ENCODE measurements around the gene ADIPOR1.
"Not testable (repeated sequence)": the region's sequence is repeated elsewhere in the genome, so short reads cannot be mapped to it uniquely, and the experiment has no call there.

The ADIPOR1 gene

DNA sequence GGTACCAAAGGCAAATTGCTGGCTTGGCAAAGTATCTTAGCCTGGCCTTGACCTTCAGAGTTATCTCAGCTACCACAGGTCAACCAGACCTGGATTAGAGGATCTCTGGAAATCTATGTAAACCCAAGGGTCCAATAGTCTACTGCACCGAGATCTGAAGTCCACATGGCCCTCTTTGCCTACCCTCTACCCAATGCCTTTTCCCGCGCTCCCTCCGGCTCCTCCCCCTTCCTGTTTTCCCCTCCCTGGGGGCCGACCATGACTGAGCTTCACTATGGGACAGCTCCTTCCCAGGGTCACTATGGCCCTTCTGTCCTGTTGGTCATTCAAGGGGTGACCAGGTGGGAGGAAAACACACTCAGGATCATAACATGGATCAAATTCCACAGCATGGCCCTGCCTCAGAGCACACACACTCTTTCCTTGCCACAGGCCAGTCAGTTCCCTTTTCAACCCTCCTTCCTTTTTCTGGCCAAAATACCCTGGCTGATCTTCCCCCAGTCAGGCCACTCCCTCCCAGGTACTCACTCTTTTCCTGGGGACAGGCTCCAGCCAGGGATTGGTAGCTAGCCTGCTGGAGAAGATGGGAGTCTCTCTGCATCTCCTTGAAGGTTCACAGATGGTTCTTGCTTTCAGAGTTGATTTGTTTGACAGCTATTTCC is 29.9 kb upstream of the ADIPOR1 start:
- Histone ChIP-seq H3K36me3 (ENCODE audit: control insufficient read depth, insufficient read depth, low read length) (no peaks in the 10 kb centered on the region), H3K27me3 (ENCODE audit: control insufficient read depth, insufficient read depth, low read length) (no peaks in the 10 kb centered on the region), H3K9me3 (ENCODE audit: control insufficient read depth, low read length) (no peaks in the 10 kb centered on the region), H3K9ac (ENCODE audit: low read length) (no peak overlapping the region), H3K4me3 (ENCODE audit: low read length) (no peak overlapping the region), H3K4me1 (ENCODE audit: control insufficient read depth, insufficient read depth, low read length) (no peaks in the 10 kb centered on the region)

DNA sequence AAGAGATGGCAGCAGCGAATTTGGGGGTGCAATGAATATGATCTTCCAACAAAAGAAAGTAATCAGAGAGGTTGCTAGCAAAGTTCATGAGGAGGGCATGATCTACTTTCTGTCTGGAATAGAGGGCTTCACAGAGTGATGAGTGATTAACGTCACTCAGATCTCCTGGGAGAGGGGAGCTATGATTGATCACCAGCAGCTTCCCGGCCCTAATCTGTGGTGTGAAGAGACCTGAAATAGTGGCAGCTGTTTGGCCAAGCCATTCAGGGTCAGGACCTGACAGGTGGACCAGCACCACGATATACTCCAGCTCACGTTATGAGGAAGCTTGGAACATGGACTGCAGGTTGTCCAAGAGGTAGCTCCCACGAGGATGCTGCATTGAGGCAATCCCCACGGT is 29.1 kb upstream of the ADIPOR1 start:
- Histone ChIP-seq H3K9ac (ENCODE audit: low read length) (no peak overlapping the region), H3K27me3 (ENCODE audit: control insufficient read depth, insufficient read depth, low read length) (no peaks in the 10 kb centered on the region), H3K36me3 (ENCODE audit: control insufficient read depth, insufficient read depth, low read length) (no peaks in the 10 kb centered on the region), H3K9me3 (ENCODE audit: control insufficient read depth, low read length) (no peaks in the 10 kb centered on the region), H3K4me3 (ENCODE audit: low read length) (no peak overlapping the region), H3K4me1 (ENCODE audit: control insufficient read depth, insufficient read depth, low read length) (no peaks in the 10 kb centered on the region)

DNA sequence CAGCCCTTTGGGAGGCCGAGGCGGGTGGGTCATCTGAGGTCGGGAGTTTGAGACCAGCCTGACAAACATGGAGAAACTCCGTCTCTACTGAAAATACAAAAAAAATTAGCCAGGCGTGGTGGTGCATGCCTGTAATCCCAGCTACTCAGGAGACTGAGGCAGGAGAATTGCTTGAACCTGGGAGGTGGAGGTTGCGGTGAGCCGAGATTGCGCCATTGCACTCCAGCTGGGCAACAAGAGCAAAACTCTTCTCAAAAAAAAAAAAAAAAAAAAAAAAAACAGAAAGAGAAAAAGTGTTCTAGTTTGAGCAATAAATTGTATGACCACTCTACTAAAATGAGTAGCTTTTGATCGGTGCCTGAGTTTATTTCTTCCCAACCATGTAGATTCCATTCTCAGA is 28.0 kb upstream of the ADIPOR1 start:
- not testable (repeated sequence) for H3K9me3 ChIP-seq (ENCODE audit: control insufficient read depth, low read length); H3K27me3 ChIP-seq (ENCODE audit: control insufficient read depth, insufficient read depth, low read length); H3K9ac ChIP-seq (ENCODE audit: low read length)

DNA sequence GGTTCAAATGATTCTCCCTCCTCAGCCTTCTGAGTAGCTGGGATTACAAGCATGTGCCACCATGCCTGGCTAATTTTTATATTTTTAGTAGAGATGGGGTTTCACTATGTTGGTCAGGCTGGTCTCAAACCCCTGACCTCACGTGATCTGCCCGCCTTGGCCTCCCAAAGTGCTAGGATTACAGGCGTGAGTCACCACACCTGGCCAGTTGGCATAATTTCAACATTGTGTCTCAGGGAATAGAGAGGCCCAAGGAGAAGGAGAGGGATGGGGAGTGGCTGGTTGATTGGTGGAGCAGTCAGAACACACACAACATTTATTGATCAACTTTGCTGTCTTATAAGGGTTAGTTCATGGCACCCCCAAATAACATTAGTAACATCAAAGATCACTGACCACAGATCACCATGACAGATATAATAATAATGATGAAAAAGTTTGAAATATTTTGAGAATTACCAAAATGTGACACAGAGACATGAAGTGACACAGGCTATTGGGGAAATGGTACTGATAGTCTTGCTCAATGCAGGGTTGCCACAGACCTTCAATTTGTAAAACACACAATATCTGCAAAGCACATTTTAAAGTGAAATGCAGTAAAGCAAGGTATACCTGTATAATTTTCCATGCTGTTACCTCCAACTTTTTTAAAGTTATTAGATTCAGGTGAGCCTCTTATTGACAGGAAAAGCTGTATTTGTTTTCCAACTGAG is 24.8 kb upstream of the ADIPOR1 start:
- Histone ChIP-seq H3K27me3 (ENCODE audit: control insufficient read depth, insufficient read depth, low read length) (no peaks in the 10 kb centered on the region), H3K9me3 (ENCODE audit: control insufficient read depth, low read length) (no peaks in the 10 kb centered on the region), H3K4me3 (ENCODE audit: low read length) (no peak overlapping the region), H3K9ac (ENCODE audit: low read length) (no peak overlapping the region), H3K4me1 (ENCODE audit: control insufficient read depth, insufficient read depth, low read length) (no peaks in the 10 kb centered on the region), H3K36me3 (ENCODE audit: control insufficient read depth, insufficient read depth, low read length) (no peaks in the 10 kb centered on the region)

More for the DNA sequence above, 28.0 kb upstream of the ADIPOR1 start:
- H3K4me3 ChIP-seq (ENCODE audit: low read length); H3K4me1 ChIP-seq (ENCODE audit: control insufficient read depth, insufficient read depth, low read length); H3K36me3 ChIP-seq (ENCODE audit: control insufficient read depth, insufficient read depth, low read length): not testable (repeated sequence)

DNA sequence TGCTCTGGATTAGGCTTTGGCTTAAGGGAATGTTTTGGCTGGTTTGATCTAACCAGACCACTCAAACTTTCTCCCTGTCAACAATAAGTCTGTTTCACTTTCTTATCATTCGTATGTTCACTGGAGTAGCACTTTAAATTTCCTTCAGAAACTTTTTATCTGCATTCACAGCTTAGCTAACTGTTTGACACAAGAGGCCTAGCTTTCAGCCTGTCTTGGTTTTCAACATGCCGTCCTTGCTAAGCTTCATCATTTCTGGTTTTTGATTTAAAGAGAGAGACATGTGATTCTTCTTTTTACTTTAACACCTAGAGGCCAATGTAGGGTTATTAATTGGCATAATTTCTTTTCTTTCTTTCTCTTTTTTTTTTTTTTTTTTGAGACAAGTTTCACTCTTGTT is 23.8 kb upstream of the ADIPOR1 start:
- no peaks in the 10 kb centered on the region for H3K4me1 ChIP-seq (ENCODE audit: control insufficient read depth, insufficient read depth, low read length)
- H3K27me3 ChIP-seq (ENCODE audit: control insufficient read depth, insufficient read depth, low read length): no peaks in the 10 kb centered on the region
- no peaks in the 10 kb centered on the region for H3K36me3 ChIP-seq (ENCODE audit: control insufficient read depth, insufficient read depth, low read length)
- H3K4me3 ChIP-seq (ENCODE audit: low read length): no peak overlapping the region
- H3K9ac ChIP-seq (ENCODE audit: low read length): no peak overlapping the region
- H3K9me3 ChIP-seq (ENCODE audit: control insufficient read depth, low read length): no peaks in the 10 kb centered on the region

DNA sequence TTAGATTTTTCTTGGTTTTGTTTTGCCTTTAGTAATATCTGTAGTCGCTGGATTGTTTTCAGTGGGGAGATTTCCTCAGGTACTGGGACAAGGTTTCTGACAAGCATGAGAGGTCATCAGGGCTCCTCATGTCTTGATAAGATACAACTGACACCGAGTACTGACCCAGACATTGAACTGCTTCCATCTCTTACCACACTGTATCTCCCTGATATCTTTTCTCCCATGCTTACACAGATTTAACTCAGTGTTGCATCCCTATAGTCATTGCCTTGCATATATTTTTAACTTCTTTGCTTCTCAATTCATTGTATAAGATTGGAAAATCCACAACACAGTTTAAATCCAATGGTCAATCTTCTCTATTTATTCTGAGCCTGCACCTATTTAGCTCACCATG is 21.3 kb upstream of the ADIPOR1 start:
- H3K4me1 ChIP-seq (ENCODE audit: control insufficient read depth, insufficient read depth, low read length): no peaks in the 10 kb centered on the region
- H3K9me3 ChIP-seq (ENCODE audit: control insufficient read depth, low read length): no peaks in the 10 kb centered on the region
- no peak overlapping the region for H3K9ac ChIP-seq (ENCODE audit: low read length)
- no peaks in the 10 kb centered on the region for H3K36me3 ChIP-seq (ENCODE audit: control insufficient read depth, insufficient read depth, low read length)
- H3K27me3 ChIP-seq (ENCODE audit: control insufficient read depth, insufficient read depth, low read length): no peaks in the 10 kb centered on the region
- H3K4me3 ChIP-seq (ENCODE audit: low read length): no peak overlapping the region

DNA sequence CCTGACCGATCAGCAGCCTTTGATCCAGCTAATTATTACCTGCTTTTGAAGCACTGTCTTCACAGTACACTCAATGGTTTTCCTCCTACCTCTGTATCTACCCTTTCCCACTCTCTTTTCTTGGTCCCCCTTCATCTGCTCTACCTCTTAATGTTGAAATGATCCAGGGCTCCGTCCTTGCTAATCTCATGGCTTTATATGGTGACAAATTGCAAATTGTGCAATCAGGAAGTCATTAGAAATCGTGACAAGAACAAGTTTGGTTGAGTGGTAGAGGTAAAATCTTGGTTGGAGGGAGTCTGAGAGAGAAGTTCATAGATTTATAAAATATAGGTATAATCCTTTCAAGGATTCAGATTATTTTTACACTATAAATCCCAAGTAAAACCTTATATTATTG is 18.5 kb upstream of the ADIPOR1 start:
- H3K9me3 ChIP-seq (ENCODE audit: control insufficient read depth, low read length): no peaks in the 10 kb centered on the region
- no peaks in the 10 kb centered on the region for H3K27me3 ChIP-seq (ENCODE audit: control insufficient read depth, insufficient read depth, low read length)
- no peaks in the 10 kb centered on the region for H3K4me1 ChIP-seq (ENCODE audit: control insufficient read depth, insufficient read depth, low read length)
- no peaks in the 10 kb centered on the region for H3K36me3 ChIP-seq (ENCODE audit: control insufficient read depth, insufficient read depth, low read length)
- no peak overlapping the region for H3K4me3 ChIP-seq (ENCODE audit: low read length)
- H3K9ac ChIP-seq (ENCODE audit: low read length): no peak overlapping the region

DNA sequence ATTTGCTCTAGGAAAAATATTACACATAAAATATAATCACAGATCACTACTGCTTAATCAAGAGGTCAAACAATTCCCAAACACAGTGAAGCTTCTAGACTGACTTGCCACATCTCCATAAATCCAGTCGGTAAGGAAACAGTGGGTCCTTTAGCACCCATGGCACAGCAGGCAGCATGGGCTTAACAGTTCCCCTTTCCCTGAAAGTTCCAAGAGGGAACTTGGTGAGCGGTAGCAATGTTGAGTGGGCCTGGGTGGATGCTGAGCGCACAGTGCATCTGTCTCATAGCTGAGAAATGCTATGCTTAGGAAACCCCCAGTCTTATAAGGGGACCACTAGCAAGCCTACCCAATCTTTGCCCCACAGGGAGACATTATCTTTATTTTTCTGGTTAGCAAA is 16.7 kb upstream of the ADIPOR1 start:
- no peak overlapping the region for H3K4me3 ChIP-seq (ENCODE audit: low read length)
- no peaks in the 10 kb centered on the region for H3K4me1 ChIP-seq (ENCODE audit: control insufficient read depth, insufficient read depth, low read length)
- no peak overlapping the region for H3K9ac ChIP-seq (ENCODE audit: low read length)
- no peaks in the 10 kb centered on the region for H3K27me3 ChIP-seq (ENCODE audit: control insufficient read depth, insufficient read depth, low read length)
- no peaks in the 10 kb centered on the region for H3K9me3 ChIP-seq (ENCODE audit: control insufficient read depth, low read length)
- H3K36me3 ChIP-seq (ENCODE audit: control insufficient read depth, insufficient read depth, low read length): no peaks in the 10 kb centered on the region

DNA sequence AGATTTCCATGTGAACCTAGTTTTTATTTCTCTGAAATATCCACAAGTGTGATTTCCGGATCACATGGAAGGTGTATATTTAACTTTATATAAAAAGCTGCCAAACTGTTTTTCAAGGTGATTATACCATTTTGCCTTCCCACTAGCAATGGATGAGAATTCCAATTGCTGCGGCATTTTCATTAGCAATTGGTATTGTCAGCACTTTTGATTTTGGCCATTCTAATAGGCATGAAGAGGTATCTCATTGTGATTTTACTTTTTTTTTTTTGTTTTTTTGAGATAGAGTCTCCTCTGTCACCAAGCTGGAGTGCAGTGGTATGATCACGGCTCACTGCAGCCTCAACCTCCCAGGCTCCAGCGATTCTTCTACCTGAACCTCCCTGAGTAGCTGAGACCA is 13.9 kb upstream of the ADIPOR1 start:
- H3K4me1 ChIP-seq (ENCODE audit: control insufficient read depth, insufficient read depth, low read length): peaks cover 17% of the 10 kb centered on the region

DNA sequence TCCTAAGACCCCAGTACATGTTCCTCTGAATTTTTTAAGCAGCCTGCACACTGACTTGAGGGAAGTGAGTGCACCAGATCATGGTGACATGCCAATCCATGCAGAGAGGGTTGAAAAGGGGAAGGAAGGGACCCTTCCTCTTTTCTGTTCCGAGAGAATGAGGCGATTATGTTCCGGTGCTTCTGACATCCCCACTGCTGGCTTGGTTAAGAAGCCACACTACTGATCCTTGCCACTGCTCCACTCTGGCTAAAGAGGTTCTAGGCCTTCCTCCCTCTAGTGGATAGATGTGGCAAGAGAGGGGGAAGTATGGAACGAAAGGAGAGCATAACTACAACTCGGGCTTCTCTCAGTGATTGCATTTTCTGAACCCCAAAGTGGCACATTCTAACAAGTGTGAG is 10.8 kb upstream of the ADIPOR1 start:
- Histone ChIP-seq H3K4me1 (ENCODE audit: control insufficient read depth, insufficient read depth, low read length) (peaks cover 43% of the 10 kb centered on the region), H3K27me3 (ENCODE audit: control insufficient read depth, insufficient read depth, low read length) (no peaks in the 10 kb centered on the region), H3K9ac (ENCODE audit: low read length) (no peak overlapping the region), H3K36me3 (ENCODE audit: control insufficient read depth, insufficient read depth, low read length) (no peaks in the 10 kb centered on the region), H3K9me3 (ENCODE audit: control insufficient read depth, low read length) (no peaks in the 10 kb centered on the region), H3K4me3 (ENCODE audit: low read length) (no peak overlapping the region)

More for the DNA sequence above, 13.9 kb upstream of the ADIPOR1 start:
- Histone ChIP-seq H3K9ac (ENCODE audit: low read length) (no peak overlapping the region), H3K9me3 (ENCODE audit: control insufficient read depth, low read length) (no peaks in the 10 kb centered on the region), H3K27me3 (ENCODE audit: control insufficient read depth, insufficient read depth, low read length) (no peaks in the 10 kb centered on the region), H3K4me3 (ENCODE audit: low read length) (no peak overlapping the region), H3K36me3 (ENCODE audit: control insufficient read depth, insufficient read depth, low read length) (no peaks in the 10 kb centered on the region)

DNA sequence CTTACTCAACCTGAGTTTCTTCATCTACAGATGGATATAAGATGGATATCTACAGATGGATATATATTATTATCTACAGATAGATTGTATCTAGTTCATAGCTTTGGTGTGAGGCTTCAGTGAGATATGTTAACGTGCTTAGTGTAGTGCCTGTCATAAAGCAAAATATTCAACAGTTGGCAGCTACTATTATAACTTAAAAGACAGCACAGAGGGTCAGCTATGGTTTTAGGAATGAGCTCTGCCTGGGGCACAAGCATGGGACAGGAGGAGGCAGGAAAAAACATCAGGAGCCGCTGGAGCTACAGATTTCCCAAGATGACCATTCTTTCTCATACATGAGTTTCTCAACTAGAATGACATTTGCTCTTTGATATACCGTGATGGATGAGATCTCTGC is 10.2 kb upstream of the ADIPOR1 start:
- Histone ChIP-seq H3K27me3 (ENCODE audit: control insufficient read depth, insufficient read depth, low read length) (no peaks in the 10 kb centered on the region), H3K9ac (ENCODE audit: low read length) (no peak overlapping the region), H3K36me3 (ENCODE audit: control insufficient read depth, insufficient read depth, low read length) (no peaks in the 10 kb centered on the region), H3K4me3 (ENCODE audit: low read length) (no peak overlapping the region), H3K4me1 (ENCODE audit: control insufficient read depth, insufficient read depth, low read length) (peaks cover 43% of the 10 kb centered on the region), H3K9me3 (ENCODE audit: control insufficient read depth, low read length) (no peaks in the 10 kb centered on the region)

DNA sequence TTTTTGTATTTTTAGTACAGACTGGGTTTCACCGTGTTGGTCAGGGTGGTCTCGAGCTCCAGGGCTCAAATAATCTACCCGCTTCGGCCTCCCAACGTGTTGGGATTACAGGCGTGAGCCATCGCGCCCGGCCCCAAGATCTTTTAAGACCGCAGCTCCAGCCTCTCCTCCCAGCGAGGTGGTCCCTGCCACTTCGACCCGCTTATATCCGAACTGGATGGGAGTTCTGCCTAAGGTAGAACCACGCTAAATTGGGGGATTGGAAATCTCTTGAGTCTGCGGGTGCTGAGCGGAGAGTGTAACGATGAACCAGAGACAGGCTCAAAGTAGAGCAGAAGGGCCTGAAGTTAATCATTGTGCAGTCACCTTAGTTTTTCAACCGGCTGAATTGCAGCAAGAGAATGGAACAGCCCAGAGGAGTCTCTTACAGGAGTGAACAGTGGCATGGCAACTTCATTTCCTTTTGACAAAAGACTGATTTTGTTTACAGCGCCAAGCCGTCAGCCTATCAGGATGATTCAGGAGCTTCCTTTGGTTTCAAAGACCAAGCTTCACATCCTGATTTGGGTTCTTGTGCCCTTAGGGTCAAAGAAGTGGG is 9.7 kb upstream of the ADIPOR1 start:
- no peaks in the 10 kb centered on the region for H3K36me3 ChIP-seq (ENCODE audit: control insufficient read depth, insufficient read depth, low read length)

More for the DNA sequence above, 9.7 kb upstream of the ADIPOR1 start:
- Histone ChIP-seq H3K27me3 (ENCODE audit: control insufficient read depth, insufficient read depth, low read length) (no peaks in the 10 kb centered on the region), H3K4me1 (ENCODE audit: control insufficient read depth, insufficient read depth, low read length) (peaks cover 43% of the 10 kb centered on the region), H3K9ac (ENCODE audit: low read length) (peak overlapping the region; percentile 60), H3K9me3 (ENCODE audit: control insufficient read depth, low read length) (no peaks in the 10 kb centered on the region), H3K4me3 (ENCODE audit: low read length) (peak overlapping the region; percentile 11)

Measured in mucosa of stomach (tissue), 1 donor.